B cell (primary cell): ENCODE data around the gene CECR2.

ENCODE experiments used
- CTCF ChIP-seq: fragments of 200-600 bp; IDR thresholded peaks from one replicate; pipeline ENCODE4 v1.8.0; 2022; ENCODE audit warnings: antibody characterized with exemption, mild to moderate bottlenecking
- EZH2 ChIP-seq: IDR thresholded peaks from 2 replicates; pipeline ENCODE4 v1.6.1; 2012; ENCODE audit warnings: borderline replicate concordance, low read depth, mild to moderate bottlenecking, moderate library complexity, low read length; ENCODE audit not compliant: insufficient read depth, poor library complexity, severe bottlenecking

GRCh38 chr22:17369439-17370025 lies at the start of gene CECR2:
- peak; percentile 63 for TF ChIP-seq EZH2
- TF ChIP-seq CTCF: no peak
